ENCODE results near the gene GAD2.

GAD2 gene

GRCh38 chr10:26222563-26222962 is 6.0 kb downstream of the GAD2 start:
- no peak for DNase-seq

- no peak for DNase-seq
Observed at GRCh38 chr10:26225322-26225721, 8.7 kb downstream of the GAD2 start.

- DNase-seq: no peak
Observed at GRCh38 chr10:26227786-26228185, 11.2 kb downstream of the GAD2 start.

- no peak for DNase-seq
Observed at GRCh38 chr10:26232174-26232573, 15.6 kb downstream of the GAD2 start.

- no peak for DNase-seq
Observed at GRCh38 chr10:26235761-26236160, 19.2 kb downstream of the GAD2 start.

- DNase-seq: no peak
Observed at GRCh38 chr10:26238378-26238777, 21.8 kb downstream of the GAD2 start.

GRCh38 chr10:26242706-26243350 is 26.3 kb downstream of the GAD2 start:
- DNase-seq: no peak

GRCh38 chr10:26243351-26243720 is 26.8 kb downstream of the GAD2 start:
- DNase-seq: no peak

GRCh38 chr10:26249681-26250080 is 33.1 kb downstream of the GAD2 start:
- DNase-seq: no peak

GRCh38 chr10:26251925-26252324 is 35.4 kb downstream of the GAD2 start:
- no peak for DNase-seq

GRCh38 chr10:26254616-26255015 is 38.0 kb downstream of the GAD2 start:
- DNase-seq: no peak

GRCh38 chr10:26259341-26259740 is 42.8 kb downstream of the GAD2 start:
- no peak for DNase-seq

GRCh38 chr10:26269754-26270153 is 53.2 kb downstream of the GAD2 start:
- DNase-seq: no peak

GRCh38 chr10:26274391-26274790 is 57.8 kb downstream of the GAD2 start:
- DNase-seq: no peak

- DNase-seq: no peak
Observed at GRCh38 chr10:26278295-26278694, 61.7 kb downstream of the GAD2 start.

- DNase-seq: no peak
Observed at GRCh38 chr10:26290236-26290635, 73.7 kb downstream of the GAD2 start.

GRCh38 chr10:26291721-26292480 is 75.3 kb downstream of the GAD2 start:
- no peak for DNase-seq

GRCh38 chr10:26296360-26296759 is 79.8 kb downstream of the GAD2 start:
- no peak for DNase-seq

- DNase-seq: no peak
Observed at GRCh38 chr10:26300001-26300400, 83.4 kb downstream of the GAD2 start.

GRCh38 chr10:26303366-26303765 is 86.8 kb downstream of the GAD2 start:
- no peak for DNase-seq

GRCh38 chr10:26310361-26310760 is 93.8 kb downstream of the GAD2 start:
- DNase-seq: no peak

GRCh38 chr10:26311383-26311940 is 94.9 kb downstream of the GAD2 start:
- DNase-seq: no peak

- DNase-seq: no peak
Observed at GRCh38 chr10:26314265-26315013, 97.9 kb downstream of the GAD2 start.

- no peak for DNase-seq
Observed at GRCh38 chr10:26318672-26319071, 102.1 kb downstream of the GAD2 start.

Measured in effector CD4-positive, alpha-beta T cell (primary cell).